GOT3 (cell line): Measurements from ENCODE around the gene FRMD4A.
"Not testable (repeated sequence)": the region's sequence is repeated elsewhere in the genome, so short reads cannot be mapped to it uniquely, and the experiment has no call there.

Experiments used
- DNase-seq: peaks from one replicate; lab custom pipeline; 2025; ENCODE audit warnings: mixed read lengths; lab: John Stamatoyannopoulos, UW

The FRMD4A gene

DNA sequence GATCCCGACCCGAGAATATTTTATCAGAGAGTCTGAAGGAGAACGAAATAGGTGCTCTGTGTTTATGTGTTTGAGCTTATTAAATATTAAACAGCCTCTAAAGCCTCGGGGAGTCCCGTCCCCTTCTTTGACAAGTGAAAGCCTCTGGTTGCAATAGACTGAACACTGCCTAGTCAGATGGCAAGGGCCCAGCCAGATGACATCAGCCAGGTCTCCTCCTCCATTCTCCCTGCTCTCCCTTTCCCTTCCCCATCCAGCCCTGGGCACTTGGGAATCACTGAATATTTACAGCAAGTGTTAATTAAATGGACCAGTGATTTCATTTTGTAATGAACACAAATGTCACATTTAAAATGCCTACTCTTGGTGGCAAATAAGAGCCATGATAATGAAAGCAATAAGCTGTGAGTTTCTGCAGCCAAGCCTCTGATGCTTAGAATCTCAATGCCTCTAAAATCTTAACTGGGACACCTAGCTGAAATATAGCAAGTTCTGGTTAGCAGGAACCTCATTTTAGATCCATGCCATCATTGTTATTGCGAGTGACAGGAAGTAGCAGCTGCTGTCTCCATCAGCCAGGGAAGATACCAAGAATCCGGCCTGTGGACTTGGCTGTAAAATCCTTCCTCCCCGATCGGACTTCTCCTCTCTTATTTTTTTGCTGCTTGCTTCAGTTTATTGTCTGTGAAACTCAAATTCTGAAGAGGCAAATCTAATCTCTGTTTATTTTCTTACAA is 541.8 kb downstream of the FRMD4A start:
- no peak for DNase-seq

DNA sequence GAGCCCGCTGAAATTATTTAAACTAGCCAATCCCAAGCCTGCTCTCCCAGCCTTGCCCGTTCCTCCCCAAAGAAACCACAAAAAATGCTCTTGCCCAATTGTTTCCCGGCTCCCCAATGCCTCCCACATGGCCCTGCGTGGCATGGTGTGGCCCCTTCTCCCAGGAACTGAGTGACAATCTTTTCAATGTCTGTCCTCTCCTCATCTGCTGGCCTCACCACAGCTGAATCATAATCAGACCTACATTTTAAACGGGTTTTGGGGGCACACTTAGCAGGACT is 542.5 kb downstream of the FRMD4A start:
- no peak for DNase-seq

- no peak for DNase-seq
Observed at GRCh38 chr10:13787015-13787421, 543.7 kb downstream of the FRMD4A start.

DNA sequence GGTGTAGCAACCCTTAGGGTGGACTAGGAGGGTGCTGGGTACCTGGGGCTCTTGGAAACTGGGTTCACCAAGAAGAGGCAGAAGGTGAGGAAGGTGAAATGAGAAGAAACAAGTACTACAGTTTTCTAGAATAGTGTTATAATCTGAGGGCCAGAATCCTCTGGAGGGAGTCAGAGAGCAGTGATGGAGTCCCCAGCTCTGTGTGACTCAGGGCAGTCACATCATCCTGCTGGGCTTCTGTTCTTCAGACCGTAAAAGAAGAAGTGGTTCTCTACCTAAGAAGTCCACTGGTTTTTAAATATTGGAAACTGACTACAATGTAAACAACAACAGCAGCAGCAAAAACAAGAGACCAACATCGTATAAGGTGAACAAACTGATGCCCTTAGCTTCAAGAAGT is 546.7 kb downstream of the FRMD4A start:
- no peak for DNase-seq

DNA sequence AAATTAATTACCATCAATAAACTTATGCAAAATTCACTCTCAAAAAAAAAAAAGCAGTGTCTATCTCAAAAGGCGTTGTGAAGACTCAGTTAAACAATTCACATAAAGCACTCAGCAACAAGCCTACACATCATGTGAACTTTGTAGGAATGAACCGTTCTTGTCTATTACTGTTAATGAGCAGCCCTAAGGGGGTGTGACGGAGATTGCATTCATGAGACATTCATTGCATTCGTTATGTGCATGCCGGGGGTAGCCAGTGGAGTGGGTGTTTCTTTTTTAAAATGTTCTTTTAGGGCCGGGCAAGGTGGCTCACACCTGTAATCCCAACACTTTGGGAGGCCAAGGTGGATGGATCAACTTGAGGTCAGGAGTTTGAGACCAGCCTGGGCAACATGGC is 551.0 kb downstream of the FRMD4A start:
- no peak for DNase-seq

- DNase-seq = not testable (repeated sequence)
Observed at GRCh38 chr10:13778693-13778960, 552.1 kb downstream of the FRMD4A start.

DNA sequence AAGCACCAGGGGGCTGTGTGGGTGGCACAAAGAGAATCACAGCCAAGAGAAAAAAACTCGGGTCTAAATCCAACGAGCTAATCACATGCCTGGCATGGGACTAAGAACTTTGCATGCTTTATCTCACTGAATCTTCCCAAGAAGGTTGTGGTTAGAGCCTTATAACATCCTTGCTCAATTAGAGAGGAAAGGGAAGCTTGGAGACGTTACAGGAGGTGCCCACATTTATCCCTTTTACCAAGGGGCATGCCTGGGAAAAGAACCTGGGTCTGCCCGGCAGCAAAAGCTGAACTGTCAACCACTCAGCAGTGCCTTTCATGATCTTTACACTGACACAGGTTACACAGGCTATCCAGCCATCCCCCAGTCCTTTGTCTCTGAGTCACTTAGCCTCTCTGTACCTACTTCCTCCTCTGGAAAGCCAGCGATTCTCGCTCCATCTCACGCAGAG is 553.8 kb downstream of the FRMD4A start:
- DNase-seq = no peak

GRCh38 chr10:13775786-13776775 is 554.6 kb downstream of the FRMD4A start:
- DNase-seq = no peak

GRCh38 chr10:13774303-13774893 is 556.3 kb downstream of the FRMD4A start:
- no peak for DNase-seq

DNA sequence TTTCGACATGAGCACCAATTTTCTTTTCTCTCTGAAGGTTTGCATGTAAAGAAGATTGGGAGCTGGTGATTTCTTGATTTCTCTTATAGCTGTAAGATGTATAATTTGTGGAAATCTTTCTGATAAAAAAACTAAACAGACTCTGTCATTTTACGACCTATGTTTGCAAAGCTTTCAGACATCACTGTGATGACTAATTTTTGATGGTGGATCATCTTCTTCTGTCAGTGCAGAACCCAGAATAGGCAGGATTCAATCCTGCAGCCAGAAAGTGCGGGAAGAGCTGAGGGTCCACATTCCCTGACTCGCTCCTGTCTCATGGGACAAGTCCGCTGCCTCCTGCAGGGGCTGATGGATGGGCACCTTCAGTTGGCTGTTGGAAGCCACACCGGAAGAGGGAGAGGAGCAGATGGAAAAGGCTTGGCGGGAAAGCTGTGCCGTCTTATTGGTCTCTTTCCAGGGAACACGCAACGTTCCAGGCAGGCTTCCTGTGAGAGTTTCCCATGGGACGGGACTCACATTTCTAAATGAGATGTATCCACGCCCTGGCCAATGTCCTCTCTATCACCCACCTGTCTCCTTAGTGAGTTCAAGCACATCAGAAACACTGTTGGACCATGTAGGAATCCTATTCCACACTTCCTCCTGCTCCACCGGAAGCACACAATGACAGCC is 557.1 kb downstream of the FRMD4A start:
- no peak for DNase-seq

DNA sequence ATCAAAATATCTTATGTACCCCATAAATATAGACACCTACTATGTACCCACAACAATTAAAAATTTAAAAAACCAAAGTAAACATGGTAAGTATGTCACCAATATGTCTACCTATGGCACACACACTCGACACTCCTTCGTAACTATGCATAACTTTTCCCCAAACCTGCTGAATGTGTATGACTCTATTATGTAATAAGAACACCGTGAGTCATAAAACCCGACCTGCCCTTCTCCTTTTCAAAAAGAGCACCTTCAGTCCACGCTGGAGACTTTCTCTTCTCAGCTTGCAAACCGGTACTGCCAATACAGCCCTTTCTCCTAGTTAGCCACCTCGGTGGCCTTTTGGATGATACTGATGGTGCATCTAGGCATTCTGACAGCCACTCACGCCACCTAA is 557.7 kb downstream of the FRMD4A start:
- DNase-seq = no peak

DNA sequence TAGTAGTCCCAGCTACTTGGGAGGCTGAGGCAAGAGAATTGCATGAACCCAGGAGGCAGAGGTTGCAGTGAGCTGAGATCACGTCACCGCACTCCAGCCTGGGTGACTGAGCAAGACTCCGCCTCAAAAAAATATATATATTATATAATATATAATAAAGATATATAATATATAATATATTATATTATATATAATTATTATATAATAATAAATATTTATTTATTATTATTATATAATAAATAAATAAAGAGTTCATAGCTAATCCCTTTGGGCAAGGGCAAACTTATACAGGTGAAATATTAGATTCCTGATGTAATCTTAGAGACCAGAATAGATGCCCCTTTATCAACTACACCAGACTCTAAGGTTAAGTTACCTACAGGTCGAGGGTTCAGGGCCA is 558.7 kb downstream of the FRMD4A start:
- DNase-seq = no peak

- no peak for DNase-seq
Observed at GRCh38 chr10:13770760-13771493, 559.8 kb downstream of the FRMD4A start.

DNA sequence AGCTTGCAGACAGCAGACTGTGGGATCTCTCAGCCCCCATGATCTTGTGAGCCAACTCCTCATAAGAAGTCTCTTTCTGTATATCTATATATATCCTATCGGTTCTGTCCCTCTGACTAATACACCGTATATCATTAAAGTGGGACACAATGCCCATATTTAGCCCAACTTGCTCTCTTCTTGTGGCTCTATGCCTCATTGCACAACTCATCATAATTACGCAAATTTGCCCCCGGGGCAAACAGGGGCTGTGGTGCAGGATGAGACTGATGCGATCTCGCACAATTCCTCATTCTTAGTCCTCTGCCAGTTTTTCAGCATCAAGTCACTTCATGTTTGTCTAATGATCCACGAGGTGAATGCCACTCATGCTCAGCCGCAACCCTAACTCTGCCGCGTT is 560.8 kb downstream of the FRMD4A start:
- no peak for DNase-seq

DNA sequence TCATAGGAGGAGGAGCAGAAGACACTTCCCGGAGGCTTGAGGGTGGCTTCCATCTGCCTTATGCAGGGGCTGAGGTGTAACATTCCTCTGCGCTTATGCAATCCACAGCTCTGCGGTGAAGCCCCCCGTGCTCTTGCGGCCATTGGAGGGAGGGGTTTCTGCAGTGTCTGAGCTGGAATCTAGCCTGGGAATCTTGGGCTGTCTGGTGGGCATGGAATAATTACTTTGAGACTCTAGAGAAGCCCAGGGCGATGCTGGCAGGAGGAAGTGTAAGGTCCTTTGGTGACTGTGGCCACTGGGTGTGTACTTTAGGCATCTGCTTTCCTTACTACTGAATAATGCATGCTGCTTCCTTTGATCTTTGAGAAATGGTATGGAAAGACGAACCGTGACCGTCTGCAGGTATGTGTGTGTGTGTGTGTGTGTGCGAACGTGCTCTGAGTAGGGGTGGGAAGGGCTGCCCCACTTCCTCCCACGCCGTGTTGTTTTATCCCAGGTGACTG is 563.0 kb downstream of the FRMD4A start:
- DNase-seq = no peak

- not testable (repeated sequence) for DNase-seq
Observed at GRCh38 chr10:13767148-13767547, 563.6 kb downstream of the FRMD4A start.

- DNase-seq = no peak
Observed at GRCh38 chr10:13765641-13766341, 564.9 kb downstream of the FRMD4A start.

GRCh38 chr10:13761490-13762091 is 569.1 kb downstream of the FRMD4A start:
- no peak for DNase-seq

- DNase-seq = no peak
Observed at GRCh38 chr10:13759168-13759567, 571.6 kb downstream of the FRMD4A start.

DNA sequence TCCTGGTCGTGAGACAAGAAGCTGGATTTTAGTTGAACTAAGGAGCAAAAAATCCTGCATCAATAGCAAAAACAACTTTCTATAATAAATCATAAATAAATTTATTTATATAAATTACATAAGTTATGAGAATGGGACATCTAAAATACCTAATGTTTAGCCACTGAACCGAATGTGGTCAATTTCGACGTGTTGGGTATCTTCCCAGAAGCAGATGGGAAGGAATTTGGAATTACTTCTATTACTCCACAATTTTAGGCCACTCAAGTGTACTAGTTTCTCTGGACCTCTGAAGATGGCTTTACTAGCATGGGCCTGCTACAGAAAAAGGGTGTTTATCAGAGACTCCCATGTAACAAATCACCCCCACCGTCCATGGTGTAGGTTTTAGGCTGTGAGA is 572.0 kb downstream of the FRMD4A start:
- no peak for DNase-seq

DNA sequence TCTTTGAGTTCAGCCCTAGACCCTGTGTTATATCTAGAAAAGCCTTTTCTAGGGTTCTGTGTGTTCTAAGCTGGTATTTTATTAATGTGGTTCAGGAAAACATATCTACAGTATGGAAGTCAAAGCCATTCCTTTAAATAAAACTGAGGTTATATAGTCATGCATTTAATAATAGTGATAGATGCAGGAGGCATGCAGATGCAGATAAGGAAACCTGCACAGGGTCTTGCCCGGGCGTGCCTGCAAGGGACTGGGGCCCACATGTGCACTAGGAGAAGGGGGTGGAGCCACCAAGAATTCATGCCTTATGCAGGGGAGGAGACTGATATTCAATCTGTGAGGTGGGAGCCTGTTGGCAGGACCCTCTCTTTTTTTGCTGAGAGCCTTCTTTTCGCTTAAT is 572.4 kb downstream of the FRMD4A start:
- DNase-seq = no peak
